Fibroblast of gingiva (primary cell): ENCODE measurements around the gene BLVRA.

Experiments used
- DNase-seq: peaks from one replicate; pipeline ENCODE4 v3.0.0-alpha.2; 2011; ENCODE audit warnings: low read depth

BLVRA gene

GRCh38 chr7:43749383-43749940, 9.0 kb upstream of the BLVRA start:
- DNase-seq: no peak

GRCh38 chr7:43750016-43750887, 8.2 kb upstream of the BLVRA start:
- DNase-seq: no peak

GRCh38 chr7:43752411-43752810, 6.1 kb upstream of the BLVRA start:
- no peak for DNase-seq

GRCh38 chr7:43753271-43753810, 5.1 kb upstream of the BLVRA start:
- DNase-seq: peak; percentile 8

GRCh38 chr7:43753843-43754242, 4.6 kb upstream of the BLVRA start:
- DNase-seq: no peak

GRCh38 chr7:43754596-43754995, 3.9 kb upstream of the BLVRA start:
- DNase-seq: no peak

- peak; percentile 46 for DNase-seq
These were observed 2.0 kb upstream of the BLVRA start for GRCh38 chr7:43756368-43757072.

GRCh38 chr7:43757073-43757720, 1.3 kb upstream of the BLVRA start:
- DNase-seq: no peak

GRCh38 chr7:43758822-43759683, 573 bp downstream of the BLVRA start:
- peak; percentile 30 for DNase-seq

GRCh38 chr7:43760861-43761260, 2.4 kb downstream of the BLVRA start:
- DNase-seq: no peak

- DNase-seq: no peak
These were observed 2.9 kb downstream of the BLVRA start for GRCh38 chr7:43761382-43761781.

- DNase-seq: peak; percentile 42
These were observed 3.6 kb downstream of the BLVRA start for GRCh38 chr7:43761938-43762692.

- no peak for DNase-seq
These were observed 4.7 kb downstream of the BLVRA start for GRCh38 chr7:43763183-43763582.

- DNase-seq: no peak
These were observed 5.7 kb downstream of the BLVRA start for GRCh38 chr7:43764039-43764761.

- peak; percentile 24 for DNase-seq
These were observed 6.5 kb downstream of the BLVRA start for GRCh38 chr7:43764807-43765491.

- no peak for DNase-seq
These were observed 8.1 kb downstream of the BLVRA start for GRCh38 chr7:43766564-43766963.

GRCh38 chr7:43767311-43767710, 8.8 kb downstream of the BLVRA start:
- no peak for DNase-seq

- no peak for DNase-seq
These were observed 9.9 kb downstream of the BLVRA start for GRCh38 chr7:43768201-43768886.

- no peak for DNase-seq
These were observed 10.4 kb downstream of the BLVRA start for GRCh38 chr7:43768887-43769272.
